ENCODE data around the gene SF3B2. TPM values are rescaled to one million over a fixed set of nuclear protein-coding genes. Genes with fewer than 3 reads are reported as not detected.
A peak's percentile ranks its signal among the peaks of the same experiment; 100 is the strongest.

Gene SF3B2
- total and polyA plus RNA-seq, 9 of the 15 experiments (the other 6 are each of a cell fraction or from before 2014, with no cell fraction given): 58.3 to 248 (median 157) TPM

GRCh38 chr11:66082946-66083698, 31.0 kb downstream of the SF3B2 start (continued):
- TF ChIP-seq TEAD4 (IDR thresholded peaks at IDR 0.05; ENCODE audit: low read length) (0 out of 2 replicates have a peak, but pooled peaks have one; percentile 38), TEAD4 (CRISPR knock-in tag; IDR thresholded peaks at IDR 0.05; ENCODE audit: borderline replicate concordance) (no peak), MEIS2 (IDR thresholded peaks at IDR 0.05; ENCODE audit: partially characterized antibody) (peak; percentile 51), ZKSCAN1 (IDR thresholded peaks at IDR 0.05; ENCODE audit: low read depth, low read length) (no peak), SREBF2 (CRISPR knock-in tag; IDR thresholded peaks at IDR 0.05) (no peak), ZNF830 (CRISPR knock-in tag; IDR thresholded peaks at IDR 0.05) (no peak), RB1 (IDR thresholded peaks at IDR 0.05; ENCODE audit: low read depth) (0 out of 2 replicates have a peak, but pooled peaks have one; percentile 12), ZNF217 (CRISPR knock-in tag; IDR thresholded peaks at IDR 0.05) (no peak), CCNT2 (IDR thresholded peaks at IDR 0.05; ENCODE audit: borderline replicate concordance, extremely low read depth, insufficient read length, low read depth, low read length) (no peak), GATA2 (CRISPR knock-in tag; IDR thresholded peaks at IDR 0.05) (peak; percentile 65; the same call in 1 of the 2 replicates), DPF2 (IDR thresholded peaks at IDR 0.05) (peak; percentile 65), WHSC1 (IDR thresholded peaks at IDR 0.05; ENCODE audit: low read length) (no peak), ZNF184 (CRISPR knock-in tag; IDR thresholded peaks at IDR 0.05) (no peak), ESRRA (IDR thresholded peaks at IDR 0.05; ENCODE audit: borderline replicate concordance, low read depth) (no peak), RBM34 (IDR thresholded peaks at IDR 0.05; ENCODE audit: borderline replicate concordance, insufficient read depth, low read length) (no peak), ZNF274 (IDR thresholded peaks at IDR 0.05; ENCODE audit: borderline replicate concordance, low read depth, low read length) (no peak), TFAM (CRISPR knock-in tag; conservative IDR thresholded peaks at IDR 0.05) (no peak), EZH2 (IDR thresholded peaks at IDR 0.05; ENCODE audit: borderline replicate concordance, low read depth, low read length) (no peak), HES1 (IDR thresholded peaks at IDR 0.05; ENCODE audit: low read depth) (peak; percentile 64; the same call in 1 of the 2 replicates), NONO (IDR thresholded peaks at IDR 0.05; ENCODE audit: low read depth in 2 of 2, low read length in 1 of 2) (no peak), POLR2AphosphoS5 (IDR thresholded peaks at IDR 0.05; ENCODE audit: control insufficient read depth, insufficient read depth, low read depth, low read length) (0 out of 2 replicates have a peak, but pooled peaks have one; percentile 34), FOXA3 (CRISPR knock-in tag; conservative IDR thresholded peaks at IDR 0.05 in 1 of 2, IDR thresholded peaks at IDR 0.05 in 1 of 2) (peak; percentile 87 to 92), GABPA (tag; conservative IDR thresholded peaks at IDR 0.05; ENCODE audit: low read depth) (no peak), CBFA2T3 (IDR thresholded peaks at IDR 0.05) (peak; percentile 68), MCM2 (IDR thresholded peaks at IDR 0.05; ENCODE audit: low read depth) (no peak), ZSCAN29 (IDR thresholded peaks at IDR 0.05) (no peak)

Data from K562 (cell line).